PFSK-1 (cell line): ENCODE results near the gene OTOP2.

Source experiments
- FOXP2 ChIP-seq: optimal IDR thresholded peaks from 2 replicates; pipeline ENCODE3; 2011; ENCODE audit warnings: borderline replicate concordance, control low read depth, inconsistent platforms; ENCODE audit not compliant: insufficient read depth; ENCODE audit errors: extremely low read length, extremely low read depth
- POLR2AphosphoS5 ChIP-seq: IDR thresholded peaks from 2 replicates; pipeline ENCODE4 v1.6.1; 2012; ENCODE audit warnings: low read depth, mild to moderate bottlenecking, control low read depth, low read length, moderate library complexity
- SIN3A ChIP-seq: IDR thresholded peaks from 2 replicates; pipeline ENCODE4 v1.6.1; 2012; ENCODE audit warnings: mild to moderate bottlenecking, low read length, moderate library complexity, borderline replicate concordance; ENCODE audit not compliant: insufficient read depth
- TAF1 ChIP-seq: IDR thresholded peaks from 2 replicates; pipeline ENCODE4 v1.6.1; 2012; ENCODE audit warnings: low read length, control low read depth, borderline replicate concordance; ENCODE audit not compliant: insufficient read depth
- TF ChIP-seq, protein P1 (sequence below), 2 experiments: IDR thresholded peaks; 2 replicates each; pipeline versions ENCODE4 v1.6.1 to v1.8.0; 2011 to 2012; ENCODE audit warnings: low read depth in 2 of 2, low read length in 2 of 2, control low read depth in 1 of 2, inconsistent platforms in 1 of 2, mild to moderate bottlenecking in 1 of 2, moderate library complexity in 1 of 2; ENCODE audit not compliant: insufficient read depth in 1 of 2

OTOP2 gene

DNA sequence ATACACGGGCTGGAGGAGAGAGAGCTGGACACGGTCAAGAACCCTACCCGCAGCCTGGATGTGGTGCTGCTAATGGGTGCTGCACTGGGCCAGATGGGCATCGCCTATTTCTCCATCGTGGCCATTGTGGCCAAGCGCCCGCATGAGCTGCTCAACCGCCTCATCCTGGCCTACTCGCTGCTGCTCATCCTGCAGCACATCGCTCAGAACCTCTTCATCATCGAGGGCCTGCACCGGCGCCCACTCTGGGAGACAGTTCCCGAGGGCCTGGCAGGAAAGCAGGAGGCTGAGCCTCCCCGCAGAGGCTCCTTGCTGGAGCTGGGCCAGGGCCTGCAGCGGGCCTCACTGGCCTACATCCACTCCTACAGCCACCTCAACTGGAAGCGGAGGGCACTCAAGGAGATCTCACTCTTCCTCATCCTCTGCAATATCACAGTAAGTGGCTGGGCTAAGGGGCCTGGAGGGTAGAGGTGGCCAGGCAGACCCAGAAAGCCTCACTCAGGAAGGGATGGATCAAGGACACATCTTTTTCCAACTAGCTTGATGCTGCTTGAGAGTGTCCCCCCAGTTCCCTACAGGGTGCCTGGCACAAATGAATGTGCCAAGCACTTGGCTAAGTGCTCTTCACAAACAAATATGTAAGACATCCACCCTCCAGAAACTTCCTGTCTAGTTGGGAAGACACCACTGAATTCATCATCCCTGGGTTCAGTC is 23.1 kb downstream of the OTOP2 start:
- TF ChIP-seq POLR2AphosphoS5, result no peak
- TF ChIP-seq SIN3A, result no peak
- TF ChIP-seq, protein P1, sequence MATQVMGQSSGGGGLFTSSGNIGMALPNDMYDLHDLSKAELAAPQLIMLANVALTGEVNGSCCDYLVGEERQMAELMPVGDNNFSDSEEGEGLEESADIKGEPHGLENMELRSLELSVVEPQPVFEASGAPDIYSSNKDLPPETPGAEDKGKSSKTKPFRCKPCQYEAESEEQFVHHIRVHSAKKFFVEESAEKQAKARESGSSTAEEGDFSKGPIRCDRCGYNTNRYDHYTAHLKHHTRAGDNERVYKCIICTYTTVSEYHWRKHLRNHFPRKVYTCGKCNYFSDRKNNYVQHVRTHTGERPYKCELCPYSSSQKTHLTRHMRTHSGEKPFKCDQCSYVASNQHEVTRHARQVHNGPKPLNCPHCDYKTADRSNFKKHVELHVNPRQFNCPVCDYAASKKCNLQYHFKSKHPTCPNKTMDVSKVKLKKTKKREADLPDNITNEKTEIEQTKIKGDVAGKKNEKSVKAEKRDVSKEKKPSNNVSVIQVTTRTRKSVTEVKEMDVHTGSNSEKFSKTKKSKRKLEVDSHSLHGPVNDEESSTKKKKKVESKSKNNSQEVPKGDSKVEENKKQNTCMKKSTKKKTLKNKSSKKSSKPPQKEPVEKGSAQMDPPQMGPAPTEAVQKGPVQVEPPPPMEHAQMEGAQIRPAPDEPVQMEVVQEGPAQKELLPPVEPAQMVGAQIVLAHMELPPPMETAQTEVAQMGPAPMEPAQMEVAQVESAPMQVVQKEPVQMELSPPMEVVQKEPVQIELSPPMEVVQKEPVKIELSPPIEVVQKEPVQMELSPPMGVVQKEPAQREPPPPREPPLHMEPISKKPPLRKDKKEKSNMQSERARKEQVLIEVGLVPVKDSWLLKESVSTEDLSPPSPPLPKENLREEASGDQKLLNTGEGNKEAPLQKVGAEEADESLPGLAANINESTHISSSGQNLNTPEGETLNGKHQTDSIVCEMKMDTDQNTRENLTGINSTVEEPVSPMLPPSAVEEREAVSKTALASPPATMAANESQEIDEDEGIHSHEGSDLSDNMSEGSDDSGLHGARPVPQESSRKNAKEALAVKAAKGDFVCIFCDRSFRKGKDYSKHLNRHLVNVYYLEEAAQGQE (IDR thresholded peaks at IDR 0.05; ENCODE audit: insufficient read depth in 1 of 2, low read depth in 2 of 2, low read length in 2 of 2), result no peak
- no peak for TF ChIP-seq TAF1
- TF ChIP-seq FOXP2, result no peak

GRCh38 chr17:74949455-74950115 is 25.5 kb downstream of the OTOP2 start:
- TF ChIP-seq TAF1 (no peak), SIN3A (no peak), FOXP2 (no peak), POLR2AphosphoS5 (no peak)
- TF ChIP-seq, protein P1 (IDR thresholded peaks at IDR 0.05; ENCODE audit: insufficient read depth in 1 of 2, low read depth in 2 of 2, low read length in 2 of 2), result no peak

DNA sequence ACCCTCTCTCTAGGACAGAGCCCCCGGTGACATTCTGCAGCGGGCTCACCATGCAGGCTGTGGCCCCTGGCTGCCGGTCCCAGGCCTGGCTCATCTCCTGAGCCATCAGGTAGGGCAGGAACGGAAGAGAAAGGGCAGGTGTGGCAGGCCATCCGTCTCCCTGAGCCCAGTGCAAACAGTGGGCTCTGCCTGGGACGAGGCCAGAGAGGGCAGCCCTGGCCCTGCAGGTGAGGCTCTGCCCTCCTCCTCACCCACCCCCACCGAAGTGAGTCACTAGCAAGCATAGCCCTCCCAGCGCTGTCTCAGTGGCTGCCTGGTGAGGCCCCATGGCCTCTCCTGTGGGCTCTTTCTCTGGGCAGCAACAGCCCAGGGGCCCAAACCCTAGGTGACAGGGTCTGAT is 26.1 kb downstream of the OTOP2 start:
- no peak for TF ChIP-seq TAF1
- TF ChIP-seq POLR2AphosphoS5, result no peak
- no peak for TF ChIP-seq FOXP2
- TF ChIP-seq SIN3A, result no peak
- TF ChIP-seq, protein P1 (IDR thresholded peaks at IDR 0.05; ENCODE audit: insufficient read depth in 1 of 2, low read depth in 2 of 2, low read length in 2 of 2), result no peak

DNA sequence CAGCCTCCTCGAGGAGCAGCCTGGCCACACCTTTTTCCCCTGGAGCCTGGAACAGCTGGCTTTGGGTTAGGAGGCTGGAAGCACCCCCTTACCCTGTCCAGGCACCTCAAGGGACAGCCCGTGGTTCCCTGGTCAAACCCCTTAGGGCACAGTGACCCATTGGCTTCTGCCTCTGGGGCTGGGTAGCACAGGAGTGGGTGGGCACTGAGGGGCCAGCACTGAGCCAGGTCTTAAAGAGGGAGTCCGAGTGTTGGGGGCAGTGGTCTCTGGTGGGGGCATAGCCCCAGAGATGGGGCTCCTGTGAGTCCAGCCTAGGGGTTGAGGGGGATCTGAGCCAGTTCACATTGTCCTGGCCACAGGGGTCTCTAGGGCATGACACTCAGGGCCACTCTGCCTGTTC is 27.0 kb downstream of the OTOP2 start:
- TF ChIP-seq POLR2AphosphoS5 (no peak), SIN3A (no peak), TAF1 (no peak), FOXP2 (no peak)
- TF ChIP-seq, protein P1 (IDR thresholded peaks at IDR 0.05; ENCODE audit: insufficient read depth in 1 of 2, low read depth in 2 of 2, low read length in 2 of 2), result no peak
